Keratinocyte (primary cell): ENCODE results near the gene RAB3IL1.

ENCODE experiments used
- EZH2 ChIP-seq: IDR thresholded peaks from one replicate; pipeline ENCODE4 v1.6.1; 2012; ENCODE audit warnings: inconsistent platforms, mild to moderate bottlenecking, low read length, moderate library complexity
- TF ChIP-seq, protein P1 (sequence below), 3 experiments: IDR thresholded peaks in 1 of 3; conservative IDR thresholded peaks in 1 of 3; optimal IDR thresholded peaks in 1 of 3; 2 replicates in 2 of 3; 3 replicates in 1 of 3; pipeline versions ENCODE3 to v1.5.1; 2011; ENCODE audit warnings: low read length in 3 of 3, mild to moderate bottlenecking in 3 of 3, moderate library complexity in 2 of 3, control low read depth in 1 of 3, inconsistent platforms in 1 of 3; ENCODE audit not compliant: insufficient read depth in 2 of 3; ENCODE audit errors: extremely low read depth in 1 of 3

GRCh38 chr11:61916737-61917333, 531 bp downstream of the RAB3IL1 start:
- TF ChIP-seq, protein P1, sequence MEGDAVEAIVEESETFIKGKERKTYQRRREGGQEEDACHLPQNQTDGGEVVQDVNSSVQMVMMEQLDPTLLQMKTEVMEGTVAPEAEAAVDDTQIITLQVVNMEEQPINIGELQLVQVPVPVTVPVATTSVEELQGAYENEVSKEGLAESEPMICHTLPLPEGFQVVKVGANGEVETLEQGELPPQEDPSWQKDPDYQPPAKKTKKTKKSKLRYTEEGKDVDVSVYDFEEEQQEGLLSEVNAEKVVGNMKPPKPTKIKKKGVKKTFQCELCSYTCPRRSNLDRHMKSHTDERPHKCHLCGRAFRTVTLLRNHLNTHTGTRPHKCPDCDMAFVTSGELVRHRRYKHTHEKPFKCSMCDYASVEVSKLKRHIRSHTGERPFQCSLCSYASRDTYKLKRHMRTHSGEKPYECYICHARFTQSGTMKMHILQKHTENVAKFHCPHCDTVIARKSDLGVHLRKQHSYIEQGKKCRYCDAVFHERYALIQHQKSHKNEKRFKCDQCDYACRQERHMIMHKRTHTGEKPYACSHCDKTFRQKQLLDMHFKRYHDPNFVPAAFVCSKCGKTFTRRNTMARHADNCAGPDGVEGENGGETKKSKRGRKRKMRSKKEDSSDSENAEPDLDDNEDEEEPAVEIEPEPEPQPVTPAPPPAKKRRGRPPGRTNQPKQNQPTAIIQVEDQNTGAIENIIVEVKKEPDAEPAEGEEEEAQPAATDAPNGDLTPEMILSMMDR (optimal IDR thresholded peaks at IDR 0.05 in 1 of 3, IDR thresholded peaks at IDR 0.05 in 1 of 3, conservative IDR thresholded peaks at IDR 0.05 in 1 of 3; ENCODE audit: extremely low read depth in 1 of 3, insufficient read depth in 2 of 3, low read length in 3 of 3), result no peak
- no peak for TF ChIP-seq EZH2
